ENCODE measurements around the gene BTG4. TPM values are rescaled to one million over a fixed set of nuclear protein-coding genes. Genes with fewer than 3 reads are reported as not detected.

BTG4 gene
- total and polyA plus RNA-seq, 2 donors (not counting 3 experiments of a cell fraction or from before 2014, with no cell fraction given), result not detected

- FAIRE-seq (no peak), DNase-seq (ENCODE audit: low read depth, low spot score) (no peak)
- H3K9ac ChIP-seq (replicated peaks; ENCODE audit: extremely low read depth, insufficient read depth, low read length), result no peak overlapping the region
- ChIA-PET POLR2A (no interaction called here), CTCF (interaction anchor here (1.0 kb wide), 1 partner anchor 24 kb away, joined by 3 read pairs; no protein-coding TSS in a partner anchor)
- H3K36me3 ChIP-seq (ENCODE audit: control insufficient read depth in 2 of 2, extremely low read depth in 1 of 2, insufficient read depth in 2 of 2, low read length in 2 of 2), result no peaks in the 10 kb centered on the region
- H3K27ac ChIP-seq (ENCODE audit: insufficient read depth, low read depth, low read length), result no peak overlapping the region
- no peaks in the 10 kb centered on the region for H3K79me2 ChIP-seq (ENCODE audit: control insufficient read depth, insufficient read depth, low read length)
- H2AFZ ChIP-seq (ENCODE audit: low read depth, low read length), result no peak overlapping the region
- H3K4me1 ChIP-seq (ENCODE audit: control insufficient read depth, extremely low read depth, insufficient read depth, low read length), result no peaks in the 10 kb centered on the region
- H3K9me1 ChIP-seq (replicated peaks; ENCODE audit: control insufficient read depth, extremely low read depth, insufficient read depth, low read length), result no peaks in the 10 kb centered on the region
- H3K9me3 ChIP-seq (replicated peaks; ENCODE audit: control insufficient read depth, insufficient read depth, low read length), result no peaks in the 10 kb centered on the region
- H4K20me1 ChIP-seq (replicated peaks; ENCODE audit: control insufficient read depth, extremely low read depth, insufficient read depth, low read length), result no peaks in the 10 kb centered on the region
- TF ChIP-seq FOS (IDR thresholded peaks at IDR 0.05; ENCODE audit: borderline replicate concordance, insufficient read depth, low read length), result no peak
- no peak for TF ChIP-seq POLR2AphosphoS5 (IDR thresholded peaks at IDR 0.05; ENCODE audit: insufficient read depth, low read depth, low read length)
- no peak for TF ChIP-seq GATA2 (IDR thresholded peaks at IDR 0.05; ENCODE audit: insufficient read depth, insufficient read length, low read depth, low read length)
- TF ChIP-seq MYC (IDR thresholded peaks at IDR 0.05; ENCODE audit: low read depth, low read length), result no peak
- no peak for TF ChIP-seq JUN (IDR thresholded peaks at IDR 0.05; ENCODE audit: borderline replicate concordance, insufficient read depth, insufficient read length, low read depth)
- TF ChIP-seq EZH2 (IDR thresholded peaks at IDR 0.05; ENCODE audit: borderline replicate concordance, low read depth, low read length, severe bottlenecking), result no peak
- no peak for TF ChIP-seq MAX (IDR thresholded peaks at IDR 0.05; ENCODE audit: insufficient read depth, insufficient read length)
- TF ChIP-seq POLR2A (IDR thresholded peaks at IDR 0.05; ENCODE audit: low read depth, low read length), result no peak
- no peak for TF ChIP-seq CTCF (IDR thresholded peaks at IDR 0.05; ENCODE audit: extremely low read depth in 1 of 2, insufficient read depth in 1 of 2, low read depth in 1 of 2, low read length in 2 of 2)
- dilution Hi-C loops (cut with MboI; ENCODE audit: extremely low pct_ligation_motif_present, low sequenced_read_pairs) (no loop called here), intact Hi-C loops (cut with micrococcal nuclease) (no loop called here)
- no TSS peak for BruUV-seq (replicated peaks)
- no peaks in the 10 kb centered on the region for H3K27me3 ChIP-seq (ENCODE audit: control insufficient read depth in 2 of 2, insufficient read depth in 2 of 2, low read length in 2 of 2)
- H3K4me2 ChIP-seq (ENCODE audit: insufficient read depth, low read length), result no peak overlapping the region
- H3K4me3 ChIP-seq (replicated peaks in 1 of 3; ENCODE audit: insufficient read depth in 1 of 3, low read depth in 1 of 3, low read length in 3 of 3), result no peak overlapping the region
Measured at GRCh38 chr11:111452817-111453552, 59.2 kb downstream of the BTG4 start.
